Aorta (tissue), 5 donors: ENCODE results near the gene COMMD7. TPM values are rescaled to one million over a fixed set of nuclear protein-coding genes. Genes with fewer than 3 reads are reported as not detected.
"Not testable (repeated sequence)": the region's sequence is repeated elsewhere in the genome, so short reads cannot be mapped to it uniquely, and the experiment has no call there.

Experiments
- ATAC-seq: fragments of 200-7000 bp; cut with Tn5 transposase; one replicate; pipeline ENCODE4 v1.9.1; 2022; ENCODE audit warnings: moderate library complexity; ENCODE audit not compliant: low FRiP score
- DNase-seq, 2 donors: peaks; one replicate each; pipeline ENCODE4 v3.0.0-alpha.2; 2020
- H3K27ac ChIP-seq, 2 donors: one replicate each; pipeline ENCODE4 v1.5.1; 2013; ENCODE audit warnings: low read length in 2 of 2, mild to moderate bottlenecking in 2 of 2, moderate library complexity in 2 of 2, control low read depth in 1 of 2, inconsistent platforms in 1 of 2, low read depth in 1 of 2
- H3K27me3 ChIP-seq, 2 donors: one replicate each; pipeline ENCODE4 v1.6.1; 2013; ENCODE audit warnings: control low read depth in 1 of 2, low read length in 1 of 2, mild to moderate bottlenecking in 1 of 2, moderate library complexity in 1 of 2; ENCODE audit not compliant: insufficient read depth in 2 of 2, control insufficient read depth in 1 of 2
- H3K36me3 ChIP-seq, 2 donors: one replicate each; pipeline ENCODE4 v1.6.1; 2013; ENCODE audit warnings: control low read depth in 1 of 2, low read length in 1 of 2, mild to moderate bottlenecking in 1 of 2; ENCODE audit not compliant: insufficient read depth in 2 of 2, control insufficient read depth in 1 of 2
- H3K4me1 ChIP-seq, 2 donors: one replicate each; pipeline ENCODE4 v1.6.1; 2013; ENCODE audit warnings: low read length in 2 of 2, control low read depth in 1 of 2, mild to moderate bottlenecking in 1 of 2, moderate library complexity in 1 of 2; ENCODE audit not compliant: insufficient read depth in 2 of 2, control insufficient read depth in 1 of 2
- H3K4me3 ChIP-seq, 2 donors: one replicate each; pipeline ENCODE4 v1.5.1; 2013; ENCODE audit warnings: low read length in 2 of 2, control low read depth in 1 of 2, mild to moderate bottlenecking in 1 of 2
- H3K9me3 ChIP-seq: one replicate; pipeline ENCODE4 v1.6.1; 2013; ENCODE audit warnings: mild to moderate bottlenecking, low read length; ENCODE audit not compliant: control insufficient read depth
- WGBS, 2 donors: extraction: QIAGEN DNeasy Blood & Tissue Kit; methylation state at CpG; one replicate each; pipeline ENCODE4 v1.1.7; 2013; 5-methylcytosine and 5-hydroxymethylcytosine counted together
- intact Hi-C, 2 donors: fragments of 100-400 bp; cut with DNase I; formaldehyde crosslinking; loops; one replicate each; pipeline versions ENCODE4 v1.14.2 to v1.15.0; 2022
- polyA plus RNA-seq, 2 donors: library from polyadenylated mRNA; stranded (reverse); fragments of 200-250 nt; gene quantifications; one replicate each; pipeline ENCODE4 v1.2.3, GENCODE V29; 2013
- total RNA-seq, 2 donors: library from RNA; stranded (reverse); fragmentation: NEBNext Ultra II Directional; extraction: Animal tissue kit (Norgen Biotek cat#: 25700); gene quantifications; one replicate each; pipeline ENCODE4 v1.2.1, GENCODE V29; 2021
- donor health status: healthy with polysubstance abuse.
- donor health status: Bipolar disorder and iron deficiency.
- donor health status: DM: no; HTN: no; CAD: no.
- donor health status: DM: no; HTN: no; CAD: no.
- donor health status: DM: yes; HTN: yes; CAD: no.

COMMD7 gene
- total and polyA plus RNA-seq, 4 donors, result 37.5 to 66.9 (median 51.1) TPM

- H3K36me3 ChIP-seq, H3K9me3 ChIP-seq, H3K27me3 ChIP-seq, DNase-seq, intact Hi-C loops, H3K4me1 ChIP-seq, H3K27ac ChIP-seq, H3K4me3 ChIP-seq: not testable (repeated sequence)
- WGBS, 2 donors, result 90 to 100% methylated on average over 1 of the region's 1 CpG
- ATAC-seq, result peak; percentile 20
These were observed 54.3 kb downstream of the COMMD7 start for GRCh38 chr20:32688966-32689365.

- no peaks in the 10 kb centered on the region for H3K4me1 ChIP-seq
- H3K27me3 ChIP-seq, result no peaks in the 10 kb centered on the region
- intact Hi-C loops, result no loop called here
- H3K9me3 ChIP-seq, result no peaks in the 10 kb centered on the region
- no peaks in the 10 kb centered on the region for H3K36me3 ChIP-seq
- H3K4me3 ChIP-seq, result no peak overlapping the region
- WGBS, 2 donors, result 96 to 97% methylated on average over 9 of the region's 9 CpGs
- no peak overlapping the region for H3K27ac ChIP-seq
- DNase-seq (no peak), ATAC-seq (no peak)
These were observed 56.1 kb downstream of the COMMD7 start for GRCh38 chr20:32687180-32687532.

- WGBS, 2 donors, result 97 to 99% methylated on average over 10 of the region's 10 CpGs
These were observed 56.6 kb downstream of the COMMD7 start for GRCh38 chr20:32686530-32687179.

GRCh38 chr20:32685541-32686529 lies 57.4 kb downstream of the COMMD7 start:
- Histone ChIP-seq H3K36me3 (no peaks in the 10 kb centered on the region), H3K9me3 (no peaks in the 10 kb centered on the region), H3K4me1 (no peaks in the 10 kb centered on the region), H3K27me3 (no peaks in the 10 kb centered on the region), H3K27ac (no peak overlapping the region), H3K4me3 (no peak overlapping the region)
- DNase-seq (peak in 1 of 2 donors; percentile 72), ATAC-seq (peak; percentile 39)
- WGBS, 2 donors, result 46 to 54% methylated on average over 17 of the region's 17 CpGs
- intact Hi-C loops, result no loop called here

More at GRCh38 chr20:32686530-32687179, 56.6 kb downstream of the COMMD7 start:
- ATAC-seq (no peak), DNase-seq (no peak)
- Histone ChIP-seq H3K4me3 (no peak overlapping the region), H3K4me1 (no peaks in the 10 kb centered on the region), H3K27me3 (no peaks in the 10 kb centered on the region), H3K36me3 (no peaks in the 10 kb centered on the region), H3K9me3 (no peaks in the 10 kb centered on the region), H3K27ac (no peak overlapping the region)
- intact Hi-C loops, result no loop called here

- Histone ChIP-seq H3K9me3 (no peaks in the 10 kb centered on the region), H3K27ac (no peak overlapping the region), H3K4me3 (no peak overlapping the region), H3K4me1 (no peaks in the 10 kb centered on the region), H3K36me3 (no peaks in the 10 kb centered on the region), H3K27me3 (no peaks in the 10 kb centered on the region)
- intact Hi-C loops, result no loop called here
- no peak for ATAC-seq
- DNase-seq, result no peak
- WGBS, 2 donors, result 90 to 95% methylated on average over 11 of the region's 11 CpGs
These were observed 60.7 kb downstream of the COMMD7 start for GRCh38 chr20:32682508-32682987.

GRCh38 chr20:32681175-32682084 lies 61.8 kb downstream of the COMMD7 start:
- no peak for ATAC-seq
- WGBS, 2 donors, result 61 to 65% methylated on average over 20 of the region's 20 CpGs
- intact Hi-C loops, result no loop called here

GRCh38 chr20:32680544-32681174 lies 62.6 kb downstream of the COMMD7 start:
- ATAC-seq (no peak), DNase-seq (no peak)
- H3K9me3 ChIP-seq, result no peaks in the 10 kb centered on the region
- 98 to 100% methylated on average over 1 of the region's 1 CpG for WGBS, 2 donors
- H3K36me3 ChIP-seq, result no peaks in the 10 kb centered on the region
- no peaks in the 10 kb centered on the region for H3K27me3 ChIP-seq
- H3K4me1 ChIP-seq, result no peaks in the 10 kb centered on the region
- H3K27ac ChIP-seq, result no peak overlapping the region
- no peak overlapping the region for H3K4me3 ChIP-seq
- intact Hi-C loops, result no loop called here

More at GRCh38 chr20:32681175-32682084, 61.8 kb downstream of the COMMD7 start:
- H3K4me3 ChIP-seq, result no peak overlapping the region
- H3K36me3 ChIP-seq, result no peaks in the 10 kb centered on the region
- no peaks in the 10 kb centered on the region for H3K9me3 ChIP-seq
- no peaks in the 10 kb centered on the region for H3K4me1 ChIP-seq
- no peak for DNase-seq
- no peak overlapping the region for H3K27ac ChIP-seq
- H3K27me3 ChIP-seq, result no peaks in the 10 kb centered on the region

- Histone ChIP-seq H3K4me1 (no peaks in the 10 kb centered on the region), H3K36me3 (no peaks in the 10 kb centered on the region), H3K27ac (no peak overlapping the region), H3K27me3 (no peaks in the 10 kb centered on the region), H3K9me3 (no peaks in the 10 kb centered on the region), H3K4me3 (no peak overlapping the region)
- WGBS, 2 donors, result 71 to 73% methylated on average over 6 of the region's 6 CpGs
- DNase-seq, result no peak
- ATAC-seq, result no peak
- intact Hi-C loops, result loop anchor here in 1 of 2 donors (10.0 kb wide), 1 partner anchor 96 kb away; no protein-coding TSS in a partner anchor
These were observed 64.3 kb downstream of the COMMD7 start for GRCh38 chr20:32678948-32679347.
